Astrocyte of the spinal cord (primary cell): ENCODE data around the gene BAMBI.

Source experiments
- DNase-seq: peaks from one replicate; pipeline ENCODE4 v3.0.0; 2011; ENCODE audit warnings: low read depth, low spot score
- H3K4me3 ChIP-seq: 2 replicates; pipeline ENCODE4 v1.5.1; 2011; ENCODE audit warnings: low read depth, mild to moderate bottlenecking, low read length, moderate library complexity
- CTCF ChIP-seq: IDR thresholded peaks from 2 replicates; pipeline ENCODE4 v1.5.1; 2012; ENCODE audit warnings: low read depth, mild to moderate bottlenecking, low read length, inconsistent platforms
- in situ Hi-C: cut with HindIII; loops from 2 replicates; pipeline ENCODE4 v1.10.0; 2017; ENCODE audit warnings: low sequenced_read_pairs

Gene BAMBI

GRCh38 chr10:28717656-28718201, 40.4 kb downstream of the BAMBI start:
- in situ Hi-C loops = no loop called here
- no peak for TF ChIP-seq CTCF
- no peak for DNase-seq
- no peak overlapping the region for H3K4me3 ChIP-seq

DNA sequence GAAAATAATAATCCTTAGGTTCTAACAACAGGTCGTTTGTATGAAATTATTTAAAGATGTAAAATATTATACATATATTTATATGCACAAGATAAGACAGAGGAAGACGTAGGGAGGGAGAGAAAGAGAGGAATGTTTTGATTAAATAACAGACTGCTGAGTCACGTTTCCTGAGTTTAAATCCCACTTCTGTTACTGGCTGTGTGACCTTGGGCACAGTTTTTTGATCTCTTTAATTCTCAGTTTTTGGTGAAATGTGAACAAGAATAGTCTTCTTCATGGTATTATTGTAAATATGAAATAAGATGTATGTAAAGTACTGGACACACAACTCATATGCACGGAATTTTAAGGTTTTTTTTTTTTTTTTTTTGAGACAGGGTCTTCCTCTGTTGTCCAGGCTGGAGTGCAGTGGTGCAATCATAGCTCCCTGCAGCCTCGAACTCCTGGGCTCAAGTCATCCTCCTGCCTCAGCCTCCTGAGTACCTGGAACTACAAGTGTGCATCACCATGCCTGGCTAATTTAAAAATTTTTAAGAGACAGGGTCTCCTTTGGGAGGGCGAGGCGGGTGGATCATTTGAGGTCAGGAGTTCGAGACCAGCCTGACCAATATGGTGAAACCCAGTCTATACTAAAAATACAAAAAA, 42.6 kb downstream of the BAMBI start:
- in situ Hi-C loops = no loop called here
- TF ChIP-seq CTCF = no peak
- DNase-seq = peak; percentile 30

GRCh38 chr10:28721318-28721951, 44.1 kb downstream of the BAMBI start:
- in situ Hi-C loops = no loop called here
- TF ChIP-seq CTCF = no peak
- no peak overlapping the region for H3K4me3 ChIP-seq
- no peak for DNase-seq

More for the DNA sequence above, 42.6 kb downstream of the BAMBI start:
- H3K4me3 ChIP-seq = no peak overlapping the region

DNA sequence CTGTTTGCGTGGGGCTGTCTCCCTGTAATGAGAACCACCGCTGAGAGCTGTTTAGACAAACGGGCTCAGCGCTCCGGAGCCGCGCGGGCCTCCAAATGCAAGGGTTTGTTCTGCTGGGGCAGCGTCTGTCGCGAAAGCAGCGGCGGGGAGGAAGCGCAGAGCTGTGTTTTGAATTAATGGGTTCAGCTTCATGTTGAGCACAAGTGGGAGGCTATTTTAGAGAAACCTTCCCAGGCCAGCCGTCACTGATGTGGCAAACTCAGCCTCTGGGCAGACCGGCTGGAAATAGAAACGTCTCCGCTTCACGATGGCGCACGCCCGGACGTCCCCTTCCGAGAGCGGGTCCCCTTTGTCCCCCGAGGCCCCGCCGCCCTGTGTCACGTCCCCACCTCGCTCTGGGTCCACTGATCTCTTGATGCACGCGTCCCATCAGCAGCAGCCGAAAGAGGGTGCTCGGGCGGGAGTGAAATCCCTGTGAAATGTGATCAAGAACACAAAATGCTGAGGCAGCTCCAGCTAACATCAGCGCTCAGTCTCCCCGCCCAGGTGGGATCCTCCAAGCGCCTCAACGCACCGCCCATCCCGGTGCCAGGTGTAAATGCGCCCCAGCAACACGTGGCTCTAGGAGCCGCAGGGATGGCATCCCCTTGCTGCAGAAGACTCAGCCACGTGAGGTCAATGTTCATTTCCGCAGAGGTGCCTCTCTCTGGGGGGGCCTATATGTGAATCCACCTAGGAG, 44.9 kb downstream of the BAMBI start:
- peak overlapping the region; percentile 39 for H3K4me3 ChIP-seq
- DNase-seq = peak; percentile 27
- in situ Hi-C loops = no loop called here
- no peak for TF ChIP-seq CTCF

GRCh38 chr10:28728366-28728765, 51.0 kb downstream of the BAMBI start:
- no peak for DNase-seq
- in situ Hi-C loops = no loop called here
- TF ChIP-seq CTCF = no peak
- no peak overlapping the region for H3K4me3 ChIP-seq

DNA sequence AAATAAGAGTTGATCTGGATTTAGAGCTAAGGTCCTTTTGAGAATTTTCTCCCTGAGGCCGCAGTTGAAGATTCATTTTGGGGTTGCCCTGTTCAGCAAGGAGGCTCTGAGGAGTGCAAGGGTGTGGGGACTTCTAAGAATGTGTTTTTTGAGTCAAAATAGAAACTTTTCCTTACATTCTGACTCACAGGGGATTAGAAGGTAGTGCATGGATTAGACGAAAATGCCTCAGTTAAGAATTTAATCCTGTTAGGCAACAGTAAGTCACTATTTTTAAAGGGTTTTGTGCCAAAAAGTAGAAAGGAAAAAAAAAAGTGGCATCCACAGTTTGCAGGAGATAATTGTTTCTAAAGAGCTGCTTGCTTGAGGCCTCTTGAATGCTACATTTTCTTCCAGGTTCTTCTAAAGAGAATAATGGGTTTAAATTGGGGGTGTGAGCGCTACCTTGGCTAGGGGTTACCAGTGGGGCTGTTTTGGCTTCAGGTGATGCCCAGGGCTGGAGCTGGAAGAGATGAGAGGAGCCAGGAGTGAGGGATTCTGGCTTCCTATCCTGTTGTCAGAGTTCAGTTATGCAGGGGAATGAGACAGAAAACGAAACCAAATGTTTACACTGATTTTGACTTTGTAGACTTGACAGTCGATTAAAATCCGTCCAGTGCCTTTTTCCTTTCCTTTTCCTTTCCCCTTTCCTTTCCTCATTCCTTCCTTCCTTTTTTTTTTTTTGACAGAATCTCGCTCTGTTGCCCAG, 52.9 kb downstream of the BAMBI start:
- no peak for DNase-seq
- H3K4me3 ChIP-seq = no peak overlapping the region
- TF ChIP-seq CTCF = no peak
- in situ Hi-C loops = no loop called here
